Measurements from ENCODE around the gene PSMA2. TPM values are rescaled to one million over a fixed set of nuclear protein-coding genes. Genes with fewer than 3 reads are reported as not detected.

Gene PSMA2
- total RNA-seq, 1 donor from 2014 or later: 316 TPM

DNA sequence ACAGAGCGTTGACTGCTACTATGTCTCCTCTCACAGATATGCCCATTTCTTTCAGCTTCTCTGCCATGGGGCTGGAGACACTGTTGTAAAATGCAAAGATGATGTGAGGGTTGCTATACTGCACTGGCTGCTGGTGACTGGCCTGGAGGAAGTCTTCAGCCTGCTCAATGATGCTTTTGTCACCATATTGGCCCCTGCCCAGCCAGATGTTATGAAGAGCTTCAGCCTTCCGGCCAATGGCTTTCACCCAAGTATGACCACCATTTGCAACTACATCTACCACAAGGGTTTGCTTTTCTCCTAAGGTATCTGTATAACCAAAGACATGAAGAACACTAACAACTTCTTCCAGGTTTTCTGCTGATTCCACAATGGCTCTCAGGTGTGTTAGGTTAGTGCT is 21.7 kb downstream of the PSMA2 start:
- H3K4me1 ChIP-seq: peaks cover 23% of the 10 kb centered on the region
- Mint-ChIP-seq H3K27me3 (ENCODE audit: insufficient read depth, low read depth) (no peaks in the 10 kb centered on the region), H3K27ac (no peak overlapping the region), H3K4me3 (peak overlapping the region; percentile 96), H3K4me1 (peaks cover 24% of the 10 kb centered on the region), H3K36me3 (peaks cover 16% of the 10 kb centered on the region), H3K9me3 (no peaks in the 10 kb centered on the region)
- no peak overlapping the region for H3K27ac ChIP-seq
- no peak overlapping the region for H2AFZ ChIP-seq (replicated peaks)
- no peaks in the 10 kb centered on the region for H3K36me3 ChIP-seq
- no peaks in the 10 kb centered on the region for H3K27me3 ChIP-seq
- H3F3A ChIP-seq (ENCODE audit: low read depth): peaks cover 17% of the 10 kb centered on the region
- no peaks in the 10 kb centered on the region for H3K9me3 ChIP-seq (ENCODE audit: low read depth)
- no peak for DNase-seq (ENCODE audit: low spot score)
- H3K4me3 ChIP-seq: peak overlapping the region; percentile 79
- TF ChIP-seq EZH2phosphoT487 (IDR thresholded peaks at IDR 0.05) (no peak), EZH2 (IDR thresholded peaks at IDR 0.05) (no peak)
- TF ChIP-seq, protein P1, sequence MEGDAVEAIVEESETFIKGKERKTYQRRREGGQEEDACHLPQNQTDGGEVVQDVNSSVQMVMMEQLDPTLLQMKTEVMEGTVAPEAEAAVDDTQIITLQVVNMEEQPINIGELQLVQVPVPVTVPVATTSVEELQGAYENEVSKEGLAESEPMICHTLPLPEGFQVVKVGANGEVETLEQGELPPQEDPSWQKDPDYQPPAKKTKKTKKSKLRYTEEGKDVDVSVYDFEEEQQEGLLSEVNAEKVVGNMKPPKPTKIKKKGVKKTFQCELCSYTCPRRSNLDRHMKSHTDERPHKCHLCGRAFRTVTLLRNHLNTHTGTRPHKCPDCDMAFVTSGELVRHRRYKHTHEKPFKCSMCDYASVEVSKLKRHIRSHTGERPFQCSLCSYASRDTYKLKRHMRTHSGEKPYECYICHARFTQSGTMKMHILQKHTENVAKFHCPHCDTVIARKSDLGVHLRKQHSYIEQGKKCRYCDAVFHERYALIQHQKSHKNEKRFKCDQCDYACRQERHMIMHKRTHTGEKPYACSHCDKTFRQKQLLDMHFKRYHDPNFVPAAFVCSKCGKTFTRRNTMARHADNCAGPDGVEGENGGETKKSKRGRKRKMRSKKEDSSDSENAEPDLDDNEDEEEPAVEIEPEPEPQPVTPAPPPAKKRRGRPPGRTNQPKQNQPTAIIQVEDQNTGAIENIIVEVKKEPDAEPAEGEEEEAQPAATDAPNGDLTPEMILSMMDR (IDR thresholded peaks at IDR 0.05): no peak
- H4K20me1 ChIP-seq (ENCODE audit: low read depth): no peaks in the 10 kb centered on the region
- no peak overlapping the region for H3K9ac ChIP-seq
- peaks cover 13% of the 10 kb centered on the region for H3K79me2 ChIP-seq (ENCODE audit: low read depth)
- peak overlapping the region; percentile 95 for H3K4me2 ChIP-seq

DNA sequence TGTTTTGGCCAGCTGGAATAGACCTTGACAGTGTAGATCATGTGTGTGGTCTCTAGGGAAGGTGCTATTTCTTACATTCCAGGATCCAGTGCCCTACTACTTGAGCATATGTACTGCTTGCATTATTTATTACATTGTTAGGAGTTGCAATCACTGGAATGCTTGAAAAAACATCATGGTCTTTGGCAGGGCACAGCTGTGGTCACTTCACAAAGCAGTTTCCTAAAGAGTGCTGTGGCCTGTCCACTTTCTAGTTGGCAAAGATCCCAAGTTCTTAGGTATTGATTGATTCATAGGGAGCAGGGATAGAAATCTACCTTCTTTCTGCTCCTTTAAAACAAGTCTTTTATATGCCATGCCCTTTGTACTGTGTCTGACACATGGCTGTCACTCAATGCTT is 24.7 kb downstream of the PSMA2 start:
- Histone ChIP-seq H3K4me1 (peaks cover 10% of the 10 kb centered on the region), H2AFZ (replicated peaks) (no peak overlapping the region), H3K36me3 (no peaks in the 10 kb centered on the region), H3K79me2 (ENCODE audit: low read depth) (peaks cover 13% of the 10 kb centered on the region), H3K27me3 (no peaks in the 10 kb centered on the region), H3K4me3 (no peak overlapping the region), H3K4me2 (no peak overlapping the region), H4K20me1 (ENCODE audit: low read depth) (no peaks in the 10 kb centered on the region), H3K9me3 (ENCODE audit: low read depth) (no peaks in the 10 kb centered on the region), H3F3A (ENCODE audit: low read depth) (peaks cover 3% of the 10 kb centered on the region), H3K27ac (no peak overlapping the region), H3K9ac (no peak overlapping the region)
- H3K9me3 Mint-ChIP-seq: no peaks in the 10 kb centered on the region
- no peak for DNase-seq (ENCODE audit: low spot score)
- peaks cover 17% of the 10 kb centered on the region for H3K4me1 Mint-ChIP-seq
- no peaks in the 10 kb centered on the region for H3K27me3 Mint-ChIP-seq (ENCODE audit: insufficient read depth, low read depth)
- peaks cover 14% of the 10 kb centered on the region for H3K36me3 Mint-ChIP-seq
- no peak overlapping the region for H3K4me3 Mint-ChIP-seq
- H3K27ac Mint-ChIP-seq: no peak overlapping the region
- no peak for TF ChIP-seq EZH2 (IDR thresholded peaks at IDR 0.05)
- TF ChIP-seq EZH2phosphoT487 (IDR thresholded peaks at IDR 0.05): no peak
- TF ChIP-seq, protein P1 (IDR thresholded peaks at IDR 0.05): no peak

DNA sequence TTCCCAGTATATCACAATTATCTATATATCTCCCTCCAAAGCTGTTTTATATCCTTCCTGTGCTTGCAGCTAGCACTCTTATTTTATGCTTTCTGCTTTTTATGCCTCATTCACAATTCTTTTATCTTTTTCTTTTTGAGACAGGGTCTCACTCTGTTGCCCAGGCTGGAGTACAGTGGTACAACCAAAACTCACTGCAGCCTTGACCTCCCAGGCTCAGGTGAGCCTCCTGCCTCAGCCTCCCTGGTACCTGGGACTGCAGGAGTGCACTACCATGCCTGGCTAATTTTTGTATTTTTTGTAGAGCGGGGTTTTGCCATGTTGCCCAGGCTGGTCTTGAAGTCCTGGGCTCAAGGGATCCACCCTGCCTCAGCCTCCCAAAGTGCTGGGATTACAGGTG is 25.8 kb downstream of the PSMA2 start:
- H3K36me3 ChIP-seq: no peaks in the 10 kb centered on the region
- H3K4me2 ChIP-seq: no peak overlapping the region
- peaks cover 11% of the 10 kb centered on the region for H3K79me2 ChIP-seq (ENCODE audit: low read depth)
- H3K9me3 ChIP-seq (ENCODE audit: low read depth): no peaks in the 10 kb centered on the region
- TF ChIP-seq EZH2phosphoT487 (IDR thresholded peaks at IDR 0.05) (no peak), EZH2 (IDR thresholded peaks at IDR 0.05) (no peak)
- TF ChIP-seq, protein P1 (IDR thresholded peaks at IDR 0.05): no peak
- no peak overlapping the region for H3K9ac ChIP-seq
- DNase-seq (ENCODE audit: low spot score): no peak
- H3K36me3 Mint-ChIP-seq: peaks cover 14% of the 10 kb centered on the region
- H4K20me1 ChIP-seq (ENCODE audit: low read depth): no peaks in the 10 kb centered on the region
- H3K9me3 Mint-ChIP-seq: no peaks in the 10 kb centered on the region
- H3K4me3 ChIP-seq: no peak overlapping the region
- peaks cover 12% of the 10 kb centered on the region for H3K4me1 Mint-ChIP-seq
- no peak overlapping the region for H3K27ac ChIP-seq
- H3K27ac Mint-ChIP-seq: no peak overlapping the region
- no peak overlapping the region for H2AFZ ChIP-seq (replicated peaks)
- H3K4me1 ChIP-seq: peaks cover 7% of the 10 kb centered on the region
- no peak overlapping the region for H3K4me3 Mint-ChIP-seq
- no peaks in the 10 kb centered on the region for H3K27me3 Mint-ChIP-seq (ENCODE audit: insufficient read depth, low read depth)
- no peaks in the 10 kb centered on the region for H3K27me3 ChIP-seq
- H3F3A ChIP-seq (ENCODE audit: low read depth): no peaks in the 10 kb centered on the region

Measured in neural progenitor cell (in vitro differentiated cells).